Colonic mucosa (tissue), 4 donors: Measurements from ENCODE around the gene WARS2. TPM values are rescaled to one million over a fixed set of nuclear protein-coding genes. Genes with fewer than 3 reads are reported as not detected.
"Not testable (repeated sequence)": the region's sequence is repeated elsewhere in the genome, so short reads cannot be mapped to it uniquely, and the experiment has no call there.

Source experiments
- DNase-seq: peaks from one replicate; pipeline ENCODE4 v3.0.0-alpha.2; 2020
- H3K27ac ChIP-seq: fragments of 200-600 bp; one replicate; pipeline ENCODE4 v1.8.0; 2021
- H3K27me3 ChIP-seq: fragments of 200-600 bp; one replicate; pipeline ENCODE4 v1.8.0; 2021
- H3K36me3 ChIP-seq: fragments of 200-600 bp; one replicate; pipeline ENCODE4 v1.8.0; 2021
- H3K4me1 ChIP-seq: fragments of 200-600 bp; one replicate; pipeline ENCODE4 v1.8.0; 2021; ENCODE audit warnings: mild to moderate bottlenecking
- H3K4me3 ChIP-seq: fragments of 200-600 bp; one replicate; pipeline ENCODE4 v1.8.0; 2021
- H3K9ac ChIP-seq, 2 donors: one replicate each; pipeline ENCODE4 v1.7.0; 2013; ENCODE audit warnings: control low read depth in 2 of 2, low read depth in 2 of 2, low read length in 2 of 2
- H3K9me3 ChIP-seq: fragments of 200-600 bp; one replicate; pipeline ENCODE4 v1.8.0; 2021
- intact Hi-C: fragments of 100-400 bp; cut with DNase I; formaldehyde crosslinking; loops from one replicate; pipeline ENCODE4 v1.14.1; 2022
- total RNA-seq, 2 donors: library from RNA; stranded (reverse); fragmentation: NEBNext Ultra II Directional in 1 of 2; extraction: Animal tissue kit (Norgen Biotek cat#: 25700) in 1 of 2; gene quantifications; one replicate each; pipeline ENCODE4 v1.2.1, GENCODE V29; 2021
- TF ChIP-seq, protein P1 (sequence below): fragments of 200-600 bp; IDR thresholded peaks from one replicate; pipeline ENCODE4 v1.8.0; 2022; ENCODE audit warnings: antibody characterized with exemption, mild to moderate bottlenecking
- donor health status: healthy.
- donor health status: DM: no; HTN: no; CAD: no.
- donor health status: DM: no; HTN: no; CAD: no.

The WARS2 gene
- total RNA-seq, 2 donors from 2014 or later, result 18.1 to 18.2 TPM

DNA sequence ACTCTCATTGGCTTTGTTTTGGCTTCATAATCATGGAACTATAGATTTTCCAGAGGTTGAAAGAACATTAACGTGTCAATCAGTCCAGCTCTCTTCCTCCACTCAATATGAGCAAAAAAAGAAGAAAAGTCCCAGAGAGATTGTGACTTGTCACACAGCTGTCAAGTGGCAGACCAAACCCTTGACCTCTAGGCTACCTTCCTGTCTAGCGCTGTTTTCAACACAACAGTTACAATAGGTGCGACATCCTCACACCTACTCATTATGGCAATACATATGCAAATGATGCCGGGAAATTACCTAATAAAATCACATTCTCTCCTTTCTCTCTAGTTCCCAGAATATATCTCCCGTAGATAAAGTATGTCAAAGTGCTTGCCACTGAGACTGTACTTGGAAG, 1.1 kb downstream of the WARS2 start:
- DNase-seq, result peak; percentile 29
- intact Hi-C loops, result no loop called here
- TF ChIP-seq, protein P1, sequence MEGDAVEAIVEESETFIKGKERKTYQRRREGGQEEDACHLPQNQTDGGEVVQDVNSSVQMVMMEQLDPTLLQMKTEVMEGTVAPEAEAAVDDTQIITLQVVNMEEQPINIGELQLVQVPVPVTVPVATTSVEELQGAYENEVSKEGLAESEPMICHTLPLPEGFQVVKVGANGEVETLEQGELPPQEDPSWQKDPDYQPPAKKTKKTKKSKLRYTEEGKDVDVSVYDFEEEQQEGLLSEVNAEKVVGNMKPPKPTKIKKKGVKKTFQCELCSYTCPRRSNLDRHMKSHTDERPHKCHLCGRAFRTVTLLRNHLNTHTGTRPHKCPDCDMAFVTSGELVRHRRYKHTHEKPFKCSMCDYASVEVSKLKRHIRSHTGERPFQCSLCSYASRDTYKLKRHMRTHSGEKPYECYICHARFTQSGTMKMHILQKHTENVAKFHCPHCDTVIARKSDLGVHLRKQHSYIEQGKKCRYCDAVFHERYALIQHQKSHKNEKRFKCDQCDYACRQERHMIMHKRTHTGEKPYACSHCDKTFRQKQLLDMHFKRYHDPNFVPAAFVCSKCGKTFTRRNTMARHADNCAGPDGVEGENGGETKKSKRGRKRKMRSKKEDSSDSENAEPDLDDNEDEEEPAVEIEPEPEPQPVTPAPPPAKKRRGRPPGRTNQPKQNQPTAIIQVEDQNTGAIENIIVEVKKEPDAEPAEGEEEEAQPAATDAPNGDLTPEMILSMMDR, result no peak
- no peaks in the 10 kb centered on the region for H3K36me3 ChIP-seq
- H3K27me3 ChIP-seq, result no peaks in the 10 kb centered on the region
- peak overlapping the region; percentile 94 for H3K27ac ChIP-seq
- peaks cover 6% of the 10 kb centered on the region for H3K4me1 ChIP-seq
- no peaks in the 10 kb centered on the region for H3K9me3 ChIP-seq
- H3K9ac ChIP-seq, result peak overlapping the region; percentile 71 to 96
- H3K4me3 ChIP-seq, result peak overlapping the region; percentile 50

GRCh38 chr1:119136401-119136800, 4.1 kb downstream of the WARS2 start:
- Histone ChIP-seq H3K36me3 (no peaks in the 10 kb centered on the region), H3K4me3 (no peak overlapping the region), H3K27ac (no peak overlapping the region), H3K4me1 (peaks cover 2% of the 10 kb centered on the region), H3K9me3 (no peaks in the 10 kb centered on the region), H3K9ac (no peak overlapping the region), H3K27me3 (no peaks in the 10 kb centered on the region)
- intact Hi-C loops, result no loop called here
- TF ChIP-seq, protein P1, result no peak
- no peak for DNase-seq

- TF ChIP-seq, protein P1, result no peak
- Histone ChIP-seq H3K9me3 (no peaks in the 10 kb centered on the region), H3K9ac (no peak overlapping the region), H3K4me1 (no peaks in the 10 kb centered on the region), H3K27me3 (no peaks in the 10 kb centered on the region), H3K27ac (no peak overlapping the region), H3K4me3 (no peak overlapping the region), H3K36me3 (no peaks in the 10 kb centered on the region)
- no peak for DNase-seq
- intact Hi-C loops, result no loop called here
Measured at GRCh38 chr1:119133987-119134386, 6.5 kb downstream of the WARS2 start.

GRCh38 chr1:119132179-119132578, 8.3 kb downstream of the WARS2 start:
- TF ChIP-seq, protein P1, result no peak
- H3K27ac ChIP-seq, result no peak overlapping the region
- intact Hi-C loops, result no loop called here
- H3K36me3 ChIP-seq, result no peaks in the 10 kb centered on the region
- H3K4me3 ChIP-seq, result no peak overlapping the region
- no peaks in the 10 kb centered on the region for H3K9me3 ChIP-seq
- no peak for DNase-seq
- H3K4me1 ChIP-seq, result no peaks in the 10 kb centered on the region
- H3K27me3 ChIP-seq, result no peaks in the 10 kb centered on the region
- H3K9ac ChIP-seq, result no peak overlapping the region

DNA sequence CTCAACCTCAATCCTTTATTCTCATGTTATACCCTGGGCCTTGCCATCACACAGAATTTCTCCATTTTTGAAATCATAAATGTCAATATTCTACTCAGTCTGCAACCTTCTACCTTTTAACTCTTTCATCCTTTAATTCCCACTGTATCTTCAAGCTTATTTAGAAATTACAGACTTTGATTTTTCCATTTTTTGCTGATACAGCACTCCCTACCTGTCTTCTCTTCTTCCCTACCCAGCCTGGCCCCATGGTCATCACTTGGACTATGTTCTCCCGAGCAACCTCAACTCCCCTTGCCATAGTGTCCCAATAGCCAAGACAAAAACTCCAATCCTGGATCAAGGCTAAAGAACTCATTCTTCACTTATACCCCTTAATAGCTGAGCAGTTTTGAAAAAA, 14.6 kb downstream of the WARS2 start:
- Histone ChIP-seq H3K9me3 (no peaks in the 10 kb centered on the region), H3K36me3 (no peaks in the 10 kb centered on the region), H3K4me3 (no peak overlapping the region), H3K27me3 (no peaks in the 10 kb centered on the region), H3K9ac (no peak overlapping the region), H3K27ac (no peak overlapping the region), H3K4me1 (no peaks in the 10 kb centered on the region)
- TF ChIP-seq, protein P1, result no peak
- intact Hi-C loops, result no loop called here
- DNase-seq, result no peak

GRCh38 chr1:119124764-119125163, 15.7 kb downstream of the WARS2 start:
- TF ChIP-seq, protein P1, result no peak
- no peak overlapping the region for H3K4me3 ChIP-seq
- H3K4me1 ChIP-seq, result no peaks in the 10 kb centered on the region
- no peaks in the 10 kb centered on the region for H3K9me3 ChIP-seq
- H3K27ac ChIP-seq, result no peak overlapping the region
- intact Hi-C loops, result no loop called here
- H3K9ac ChIP-seq, result no peak overlapping the region
- no peak for DNase-seq
- H3K36me3 ChIP-seq, result no peaks in the 10 kb centered on the region
- no peaks in the 10 kb centered on the region for H3K27me3 ChIP-seq

- H3K9me3 ChIP-seq, H3K27ac ChIP-seq, H3K9ac ChIP-seq, H3K4me3 ChIP-seq, H3K27me3 ChIP-seq, intact Hi-C loops, H3K4me1 ChIP-seq, H3K36me3 ChIP-seq, DNase-seq: not testable (repeated sequence)
Measured at GRCh38 chr1:119121872-119122271, 18.6 kb downstream of the WARS2 start.
